Ureter (tissue), 1 donor: Measurements from ENCODE around the gene LGSN. TPM values are rescaled to one million over a fixed set of nuclear protein-coding genes. Genes with fewer than 3 reads are reported as not detected.
"Not testable (repeated sequence)": the region's sequence is repeated elsewhere in the genome, so short reads cannot be mapped to it uniquely, and the experiment has no call there.

Experiments
- DNase-seq: peaks from one replicate; pipeline ENCODE4 v3.0.0-alpha.2; 2020; ENCODE audit warnings: low spot score
- total RNA-seq: library from RNA; stranded (reverse); gene quantifications from one replicate; pipeline ENCODE4 v1.2.4, GENCODE V29; 2023
- donor health status: DM: yes; HTN: yes; CAD: no.

LGSN gene
- total RNA-seq, 1 donor from 2014 or later, result not detected

DNA sequence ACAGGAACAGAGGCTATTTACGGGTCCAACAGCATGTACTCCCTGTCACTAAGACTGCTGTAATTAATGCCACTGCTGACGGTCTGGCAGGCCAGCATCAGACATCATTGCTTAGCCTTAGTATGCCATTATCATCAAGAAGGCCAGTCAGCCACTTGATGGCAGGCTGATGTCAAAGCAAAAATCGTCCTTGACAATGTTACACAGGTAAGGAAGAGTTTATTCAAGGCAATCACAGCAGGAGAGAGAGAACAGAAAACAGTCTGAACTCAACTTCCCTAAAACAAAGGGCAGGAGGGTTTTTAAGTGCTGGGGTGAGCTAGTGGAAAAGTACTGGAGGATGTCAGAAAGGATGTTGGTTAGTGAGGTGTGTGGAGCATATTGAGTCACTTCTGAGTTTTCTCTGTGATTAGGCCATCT lies 83.4 kb downstream of the LGSN start:
- DNase-seq, result no peak

DNA sequence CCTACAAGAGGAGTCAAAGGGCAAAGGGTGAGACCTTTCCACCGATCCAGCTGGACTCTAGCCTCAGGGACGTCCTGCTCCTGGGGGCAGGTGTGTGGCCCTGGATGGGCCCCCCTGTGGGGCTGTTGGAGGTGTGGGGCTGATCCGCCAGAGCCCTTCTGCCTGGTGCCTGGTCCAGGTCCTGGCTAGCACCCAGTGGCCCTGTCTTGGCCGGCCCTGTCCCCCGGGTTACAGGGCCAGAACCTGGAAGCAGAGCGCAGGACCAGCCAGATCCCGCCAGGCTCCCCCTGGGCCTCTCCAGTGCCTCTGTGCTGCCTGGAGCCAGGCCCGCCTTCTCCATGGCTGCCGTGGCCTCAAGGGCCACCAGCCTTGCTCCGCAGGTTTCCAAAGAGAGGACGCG lies 89.3 kb downstream of the LGSN start:
- not testable (repeated sequence) for DNase-seq

- not testable (repeated sequence) for DNase-seq
Measured at GRCh38 chr6:63230027-63230426, 89.8 kb downstream of the LGSN start.

DNA sequence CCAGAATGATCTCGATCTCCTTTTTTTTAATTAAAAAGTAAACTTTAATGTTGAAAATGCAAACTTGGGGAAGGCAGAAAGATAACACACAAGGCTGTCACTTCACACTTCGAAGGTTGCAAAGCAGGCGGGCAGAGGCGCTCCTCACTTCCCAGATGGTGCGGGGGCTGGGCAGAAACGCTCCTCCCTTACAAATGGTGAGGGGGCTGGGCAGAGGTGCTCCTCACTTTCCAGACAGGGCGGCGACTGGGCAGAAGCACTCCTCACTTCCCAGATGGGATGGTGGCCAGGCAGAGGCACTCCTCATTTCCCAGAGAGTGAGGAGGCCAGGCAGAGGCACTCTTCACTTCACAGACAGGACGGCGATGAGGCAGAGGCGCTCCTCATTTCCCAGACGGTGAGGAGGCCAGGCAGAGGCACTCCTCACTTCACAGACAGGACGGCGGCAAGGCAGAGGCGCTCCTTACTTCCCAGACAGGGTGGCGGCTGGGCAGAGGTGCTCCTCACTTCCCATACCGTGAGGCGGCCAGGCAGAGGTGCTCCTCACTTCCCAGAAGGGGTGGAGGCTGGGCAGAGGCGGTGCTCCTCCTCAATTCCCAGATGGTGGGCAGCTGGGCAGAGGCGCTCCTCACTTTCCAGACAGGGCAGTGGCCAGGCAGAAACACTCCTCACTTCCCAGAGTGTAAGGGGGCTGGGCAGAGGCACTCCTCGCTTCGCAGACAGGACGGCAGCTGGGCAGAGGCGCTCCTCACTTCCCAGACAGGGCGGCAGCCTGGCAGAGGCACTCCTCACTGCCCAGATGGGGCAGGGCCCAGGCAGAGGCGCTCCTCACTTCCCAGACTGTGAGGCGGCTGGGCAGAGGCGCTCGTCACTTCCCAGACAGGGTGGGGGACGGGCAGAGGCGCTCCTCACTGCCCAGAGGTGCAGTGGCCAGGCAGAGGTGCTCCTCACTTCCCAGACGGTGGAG lies 91.6 kb downstream of the LGSN start:
- not testable (repeated sequence) for DNase-seq

DNA sequence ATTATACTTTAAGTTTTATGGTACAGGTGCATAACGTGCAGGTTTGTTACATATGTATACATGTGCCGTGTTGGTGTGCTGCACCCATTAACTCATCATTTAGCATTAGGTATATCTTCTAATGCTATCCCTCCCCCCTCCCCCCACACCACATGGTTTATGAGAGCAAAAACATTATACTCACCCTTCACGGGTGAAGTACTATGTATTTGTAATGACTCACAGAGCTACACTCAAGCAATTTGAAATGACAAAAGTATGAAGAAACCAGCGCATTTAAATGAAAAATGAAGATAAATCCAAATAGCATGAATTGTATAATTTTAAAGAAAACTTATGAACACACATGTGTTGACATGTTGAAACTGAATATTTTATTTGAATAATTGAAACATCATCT lies 93.8 kb downstream of the LGSN start:
- DNase-seq, result not testable (repeated sequence)

Other genes with a start within 250 kb of the LGSN start
- gene FKBP1C, start 108.5 kb downstream of the LGSN start, total RNA-seq, result not detected